Ishikawa (cell line): ENCODE results near the gene NME3.

Source experiments
- CEBPB ChIP-seq: IDR thresholded peaks from 2 replicates; pipeline ENCODE4 v1.6.1; 2012
- CREB1 ChIP-seq: IDR thresholded peaks from 2 replicates; pipeline ENCODE4 v1.6.1; 2012; ENCODE audit warnings: low read depth
- EGR1 ChIP-seq: IDR thresholded peaks from 2 replicates; pipeline ENCODE4 v1.6.1; 2012
- EP300 ChIP-seq: IDR thresholded peaks from 2 replicates; pipeline ENCODE4 v1.6.1; 2012; ENCODE audit warnings: borderline replicate concordance
- FOXM1 ChIP-seq: IDR thresholded peaks from 2 replicates; pipeline ENCODE4 v1.6.1; 2012; ENCODE audit warnings: low read depth, borderline replicate concordance
- NFIC ChIP-seq: IDR thresholded peaks from 2 replicates; pipeline ENCODE4 v1.6.1; 2012
- TAF1 ChIP-seq: IDR thresholded peaks from 2 replicates; pipeline ENCODE4 v1.6.1; 2012; ENCODE audit warnings: low read depth, mild to moderate bottlenecking
- TCF12 ChIP-seq: IDR thresholded peaks from 2 replicates; pipeline ENCODE4 v1.6.1; 2012; ENCODE audit warnings: low read depth
- TEAD4 ChIP-seq: IDR thresholded peaks from 2 replicates; pipeline ENCODE4 v1.6.1; 2012
- YY1 ChIP-seq: IDR thresholded peaks from 2 replicates; pipeline ENCODE4 v1.6.1; 2012; ENCODE audit warnings: low read depth
- TF ChIP-seq, protein P1 (sequence below): IDR thresholded peaks from 2 replicates; pipeline ENCODE4 v1.6.1; 2012; ENCODE audit warnings: low read depth, mild to moderate bottlenecking
- TF ChIP-seq, protein P2 (sequence below): IDR thresholded peaks from 2 replicates; pipeline ENCODE4 v1.6.1; 2012

DNA sequence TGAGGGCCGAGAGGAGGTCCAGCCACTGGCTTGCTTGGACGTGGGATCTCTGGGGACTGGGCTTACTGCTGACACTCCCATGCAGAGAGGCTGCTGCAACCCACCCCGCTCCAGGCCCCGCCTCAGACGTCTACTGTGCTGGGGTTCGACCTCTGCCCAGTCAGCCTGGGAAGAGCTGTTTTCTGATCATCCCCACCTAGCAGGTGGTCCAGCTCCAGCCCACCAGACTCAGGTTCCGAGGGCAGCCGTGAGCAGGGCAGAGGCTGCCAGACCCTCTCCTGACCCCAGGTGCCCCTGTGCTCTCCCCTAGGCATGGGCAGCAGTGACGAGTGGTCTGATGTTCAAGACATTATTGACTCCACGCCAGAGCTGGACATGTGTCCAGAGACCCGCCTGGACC, 23.4 kb downstream of the NME3 start:
- TF ChIP-seq NFIC (no peak), CREB1 (no peak), TCF12 (no peak), EP300 (no peak), TEAD4 (no peak), YY1 (no peak), CEBPB (no peak), TAF1 (no peak), EGR1 (no peak), FOXM1 (no peak)
- TF ChIP-seq, protein P1, sequence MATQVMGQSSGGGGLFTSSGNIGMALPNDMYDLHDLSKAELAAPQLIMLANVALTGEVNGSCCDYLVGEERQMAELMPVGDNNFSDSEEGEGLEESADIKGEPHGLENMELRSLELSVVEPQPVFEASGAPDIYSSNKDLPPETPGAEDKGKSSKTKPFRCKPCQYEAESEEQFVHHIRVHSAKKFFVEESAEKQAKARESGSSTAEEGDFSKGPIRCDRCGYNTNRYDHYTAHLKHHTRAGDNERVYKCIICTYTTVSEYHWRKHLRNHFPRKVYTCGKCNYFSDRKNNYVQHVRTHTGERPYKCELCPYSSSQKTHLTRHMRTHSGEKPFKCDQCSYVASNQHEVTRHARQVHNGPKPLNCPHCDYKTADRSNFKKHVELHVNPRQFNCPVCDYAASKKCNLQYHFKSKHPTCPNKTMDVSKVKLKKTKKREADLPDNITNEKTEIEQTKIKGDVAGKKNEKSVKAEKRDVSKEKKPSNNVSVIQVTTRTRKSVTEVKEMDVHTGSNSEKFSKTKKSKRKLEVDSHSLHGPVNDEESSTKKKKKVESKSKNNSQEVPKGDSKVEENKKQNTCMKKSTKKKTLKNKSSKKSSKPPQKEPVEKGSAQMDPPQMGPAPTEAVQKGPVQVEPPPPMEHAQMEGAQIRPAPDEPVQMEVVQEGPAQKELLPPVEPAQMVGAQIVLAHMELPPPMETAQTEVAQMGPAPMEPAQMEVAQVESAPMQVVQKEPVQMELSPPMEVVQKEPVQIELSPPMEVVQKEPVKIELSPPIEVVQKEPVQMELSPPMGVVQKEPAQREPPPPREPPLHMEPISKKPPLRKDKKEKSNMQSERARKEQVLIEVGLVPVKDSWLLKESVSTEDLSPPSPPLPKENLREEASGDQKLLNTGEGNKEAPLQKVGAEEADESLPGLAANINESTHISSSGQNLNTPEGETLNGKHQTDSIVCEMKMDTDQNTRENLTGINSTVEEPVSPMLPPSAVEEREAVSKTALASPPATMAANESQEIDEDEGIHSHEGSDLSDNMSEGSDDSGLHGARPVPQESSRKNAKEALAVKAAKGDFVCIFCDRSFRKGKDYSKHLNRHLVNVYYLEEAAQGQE: no peak
- TF ChIP-seq, protein P2, sequence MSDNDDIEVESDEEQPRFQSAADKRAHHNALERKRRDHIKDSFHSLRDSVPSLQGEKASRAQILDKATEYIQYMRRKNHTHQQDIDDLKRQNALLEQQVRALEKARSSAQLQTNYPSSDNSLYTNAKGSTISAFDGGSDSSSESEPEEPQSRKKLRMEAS: no peak
